Body of pancreas (tissue), 4 donors: Measurements from ENCODE around the gene ANKRD9. TPM values are rescaled to one million over a fixed set of nuclear protein-coding genes. Genes with fewer than 3 reads are reported as not detected.

Experiments
- ATAC-seq: fragments of 150-250 bp; one replicate; pipeline ENCODE4 v1.9.1; 2016
- DNase-seq, 4 donors: peaks; one replicate each; pipeline ENCODE4 v3.0.0-alpha.2; 2019
- H3K27ac ChIP-seq, 4 donors: fragments of 200-600 bp; sonication (generic); 1 replicate in 3 of 4; 2 replicates in 1 of 4; pipeline versions ENCODE4 v1.5.1 to v1.6.1; 2016 to 2019; ENCODE audit warnings: mild to moderate bottlenecking in 1 of 4, mixed read lengths in 1 of 4, moderate library complexity in 1 of 4
- H3K27me3 ChIP-seq, 2 donors: fragments of 200-600 bp; sonication (generic); one replicate each; pipeline ENCODE4 v1.6.0; 2016; ENCODE audit warnings: mild to moderate bottlenecking in 1 of 2
- H3K36me3 ChIP-seq, 2 donors: fragments of 200-600 bp; sonication (generic); replicated peaks in 1 of 2; 2 replicates each; pipeline ENCODE4 v1.5.1; 2016; ENCODE audit warnings: low read depth in 2 of 2; ENCODE audit not compliant: insufficient read depth in 1 of 2
- H3K4me1 ChIP-seq: fragments of 200-600 bp; sonication (generic); one replicate; pipeline ENCODE4 v1.6.0; 2016
- H3K4me3 ChIP-seq, 2 donors: fragments of 200-600 bp; sonication (generic); 1 replicate in 1 of 2; 2 replicates in 1 of 2; pipeline ENCODE4 v1.5.1; 2016 to 2019
- H3K9me3 ChIP-seq, 3 donors: fragments of 200-600 bp; sonication (generic); 1 replicate in 2 of 3; 2 replicates in 1 of 3; pipeline ENCODE4 v1.5.1; 2016
- POLR2A ChIP-seq, 3 donors: fragments of 450-650 bp; IDR thresholded peaks; one replicate each; pipeline ENCODE4 v1.6.1; 2016; ENCODE audit warnings: antibody characterized with exemption in 3 of 3, mild to moderate bottlenecking in 2 of 3
- WGBS, 2 donors: methylation state at CpG; one replicate each; pipeline ENCODE4 v1.1.5; 2017; 5-methylcytosine and 5-hydroxymethylcytosine counted together
- intact Hi-C: fragments of 100-400 bp; cut with DNase I; formaldehyde crosslinking; loops from one replicate; pipeline ENCODE4 v1.15.1; 2023
- total RNA-seq, 2 donors: library from RNA; depleted of rRNA; stranded (reverse); fragments of >200 nt; gene quantifications; one replicate each; pipeline ENCODE4 v1.1.0, GENCODE V29; 2016
- TF ChIP-seq, protein P1 (sequence below), 7 experiments: fragments of 450-650 bp in 4 of 7; fragments of 200-600 bp in 3 of 7; sonication (generic) in 3 of 7; IDR thresholded peaks; one replicate each; pipeline ENCODE4 v1.5.1; 2016 to 2019; ENCODE audit warnings: antibody characterized with exemption in 7 of 7

The ANKRD9 gene
- total RNA-seq, 2 donors from 2014 or later: 49.8 to 87.7 TPM

- ATAC-seq: no peak
- 55 to 61% methylated on average over 8 to 12 of the region's 12 CpGs for WGBS, 2 donors
- peaks cover 9% of the 10 kb centered on the region for H3K4me1 ChIP-seq
- no peak for DNase-seq
- H3K27me3 ChIP-seq: no peaks in the 10 kb centered on the region
- H3K9me3 ChIP-seq: no peaks in the 10 kb centered on the region
- H3K36me3 ChIP-seq: peaks cover 0 to 2% of the 10 kb centered on the region in 2 donors
- intact Hi-C loops: no loop called here
- TF ChIP-seq, protein P1, sequence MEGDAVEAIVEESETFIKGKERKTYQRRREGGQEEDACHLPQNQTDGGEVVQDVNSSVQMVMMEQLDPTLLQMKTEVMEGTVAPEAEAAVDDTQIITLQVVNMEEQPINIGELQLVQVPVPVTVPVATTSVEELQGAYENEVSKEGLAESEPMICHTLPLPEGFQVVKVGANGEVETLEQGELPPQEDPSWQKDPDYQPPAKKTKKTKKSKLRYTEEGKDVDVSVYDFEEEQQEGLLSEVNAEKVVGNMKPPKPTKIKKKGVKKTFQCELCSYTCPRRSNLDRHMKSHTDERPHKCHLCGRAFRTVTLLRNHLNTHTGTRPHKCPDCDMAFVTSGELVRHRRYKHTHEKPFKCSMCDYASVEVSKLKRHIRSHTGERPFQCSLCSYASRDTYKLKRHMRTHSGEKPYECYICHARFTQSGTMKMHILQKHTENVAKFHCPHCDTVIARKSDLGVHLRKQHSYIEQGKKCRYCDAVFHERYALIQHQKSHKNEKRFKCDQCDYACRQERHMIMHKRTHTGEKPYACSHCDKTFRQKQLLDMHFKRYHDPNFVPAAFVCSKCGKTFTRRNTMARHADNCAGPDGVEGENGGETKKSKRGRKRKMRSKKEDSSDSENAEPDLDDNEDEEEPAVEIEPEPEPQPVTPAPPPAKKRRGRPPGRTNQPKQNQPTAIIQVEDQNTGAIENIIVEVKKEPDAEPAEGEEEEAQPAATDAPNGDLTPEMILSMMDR (IDR thresholded peaks at IDR 0.05): no peak
- no peak for TF ChIP-seq POLR2A (IDR thresholded peaks at IDR 0.05)
- peak overlapping the region in 2 of 4 donors; percentile 22 to 26 for H3K27ac ChIP-seq
- no peak overlapping the region for H3K4me3 ChIP-seq
These were observed 5.8 kb downstream of the ANKRD9 start for GRCh38 chr14:102503641-102504327.

DNA sequence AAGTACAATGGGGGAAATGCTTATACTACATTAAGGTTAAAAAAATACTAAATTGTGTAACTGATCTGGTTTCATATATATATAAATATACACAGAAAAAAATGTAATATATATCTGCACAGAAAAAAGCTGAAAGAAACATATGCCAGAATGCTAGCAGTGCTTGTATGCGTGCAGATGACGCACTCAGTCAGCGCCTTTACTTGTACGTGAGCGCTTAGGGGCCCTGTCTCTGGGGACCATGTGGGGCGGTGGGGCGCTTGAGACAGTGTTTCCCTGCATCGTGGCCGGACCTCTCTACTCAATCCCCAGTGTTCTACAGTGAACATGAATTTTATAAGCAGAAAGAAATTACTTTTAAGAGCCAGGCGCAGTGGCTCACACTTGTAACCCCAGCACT lies 7.0 kb downstream of the ANKRD9 start:
- intact Hi-C loops: no loop called here
- 92 to 94% methylated on average over 10 of the region's 10 CpGs for WGBS, 2 donors
- Histone ChIP-seq H3K4me3 (no peak overlapping the region), H3K36me3 (peaks cover 0 to 8% of the 10 kb centered on the region in 2 donors), H3K27me3 (no peaks in the 10 kb centered on the region), H3K9me3 (no peaks in the 10 kb centered on the region), H3K27ac (no peak overlapping the region), H3K4me1 (no peaks in the 10 kb centered on the region)
- no peak for ATAC-seq
- DNase-seq: no peak
- TF ChIP-seq, protein P1 (IDR thresholded peaks at IDR 0.05): no peak

DNA sequence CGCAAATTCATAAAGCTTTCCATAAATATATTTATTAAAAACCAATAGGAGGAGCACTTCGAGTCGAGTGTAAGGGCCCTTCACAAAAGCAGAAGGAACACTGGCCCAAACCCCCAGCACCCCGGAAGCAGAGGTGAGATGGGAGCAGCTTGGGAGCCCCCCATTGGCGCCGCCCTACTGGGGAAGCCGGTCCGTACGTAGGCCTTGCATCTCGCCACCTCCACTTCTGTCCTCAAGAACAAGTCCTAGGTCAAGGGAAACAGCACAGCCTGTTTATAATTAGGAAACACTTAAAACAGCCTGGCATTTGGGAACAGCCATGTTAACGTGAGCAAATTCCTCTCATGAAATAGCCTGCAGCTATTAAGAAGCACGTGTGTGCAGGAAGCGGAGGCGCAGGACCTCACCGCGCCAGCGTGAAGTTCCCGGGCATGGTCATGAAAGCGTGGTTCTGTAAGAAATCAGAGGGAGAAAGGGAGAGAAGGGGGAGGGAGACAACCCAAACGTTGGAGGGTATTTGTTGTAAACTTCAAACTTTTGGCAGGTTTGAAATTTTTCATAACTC lies 7.7 kb downstream of the ANKRD9 start:
- WGBS, 2 donors: 89 to 91% methylated on average over 19 to 20 of the region's 20 CpGs
- Histone ChIP-seq H3K36me3 (peaks cover 0 to 8% of the 10 kb centered on the region in 2 donors), H3K4me3 (no peak overlapping the region), H3K27me3 (no peaks in the 10 kb centered on the region), H3K27ac (no peak overlapping the region), H3K9me3 (no peaks in the 10 kb centered on the region), H3K4me1 (no peaks in the 10 kb centered on the region)
- DNase-seq: no peak
- no peak for TF ChIP-seq POLR2A (IDR thresholded peaks at IDR 0.05)
- TF ChIP-seq, protein P1 (IDR thresholded peaks at IDR 0.05): no peak
- ATAC-seq: no peak
- intact Hi-C loops: no loop called here

- Histone ChIP-seq H3K27me3 (no peaks in the 10 kb centered on the region), H3K27ac (peak overlapping the region in 3 of 4 donors; percentile 10 to 47 (median 33)), H3K4me1 (no peaks in the 10 kb centered on the region), H3K9me3 (no peaks in the 10 kb centered on the region), H3K36me3 (peaks cover 0 to 8% of the 10 kb centered on the region in 2 donors), H3K4me3 (no peak overlapping the region)
- ATAC-seq: no peak
- TF ChIP-seq, protein P1 (IDR thresholded peaks at IDR 0.05): no peak
- no peak for TF ChIP-seq POLR2A (IDR thresholded peaks at IDR 0.05)
- no peak for DNase-seq
- WGBS, 2 donors: 79 to 82% methylated on average over 3 of the region's 3 CpGs
- intact Hi-C loops: no loop called here
These were observed 8.9 kb downstream of the ANKRD9 start for GRCh38 chr14:102500713-102501112.
